ENCODE results near the gene EPHA2. TPM values are rescaled to one million over a fixed set of nuclear protein-coding genes. Genes with fewer than 3 reads are reported as not detected.

EPHA2 gene
- total and polyA plus RNA-seq, 2 donors (not counting 3 experiments of a cell fraction or from before 2014, with no cell fraction given), result 141 to 147 TPM

DNA sequence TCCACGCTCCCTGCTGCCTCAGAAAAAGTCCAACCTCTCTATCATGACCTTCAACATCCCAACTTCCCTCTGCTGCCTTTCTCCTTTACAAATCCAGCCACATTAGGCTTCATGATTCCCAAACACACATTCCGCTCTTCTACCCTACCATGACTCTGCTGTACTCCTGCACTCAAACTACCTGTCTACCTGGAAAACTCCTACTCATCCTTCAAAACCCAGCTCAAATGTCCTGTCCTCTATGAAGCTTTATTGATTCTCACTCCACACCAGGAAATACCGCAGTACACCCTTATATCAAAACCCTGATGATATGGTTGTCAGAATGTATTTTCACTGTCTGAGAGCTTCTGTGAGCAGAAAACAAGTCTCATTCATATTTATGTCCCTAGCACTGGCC, 47.7 kb upstream of the EPHA2 start:
- H3K9me1 ChIP-seq (replicated peaks; ENCODE audit: control insufficient read depth, extremely low read depth, insufficient read depth, low read length), result no peaks in the 10 kb centered on the region
- H3K4me1 ChIP-seq (ENCODE audit: control insufficient read depth, extremely low read depth, insufficient read depth, low read length), result peaks cover 9% of the 10 kb centered on the region
- intact Hi-C loops (cut with micrococcal nuclease) (loop anchor here (10.0 kb wide), 1 partner anchor 241 kb away; the partner anchor contains the start of gene NECAP2), dilution Hi-C loops (cut with MboI; ENCODE audit: extremely low pct_ligation_motif_present, low sequenced_read_pairs) (no loop called here)
- H3K27me3 ChIP-seq (ENCODE audit: control insufficient read depth in 2 of 2, insufficient read depth in 2 of 2, low read length in 2 of 2), result no peaks in the 10 kb centered on the region
- no peak for FAIRE-seq
- no peak for DNase-seq (ENCODE audit: low read depth, low spot score)
- H3K27ac ChIP-seq (ENCODE audit: insufficient read depth, low read depth, low read length), result no peak overlapping the region
- no peaks in the 10 kb centered on the region for H4K20me1 ChIP-seq (replicated peaks; ENCODE audit: control insufficient read depth, extremely low read depth, insufficient read depth, low read length)
- H3K36me3 ChIP-seq (ENCODE audit: control insufficient read depth in 2 of 2, extremely low read depth in 1 of 2, insufficient read depth in 2 of 2, low read length in 2 of 2), result no peaks in the 10 kb centered on the region
- H3K9me3 ChIP-seq (replicated peaks; ENCODE audit: control insufficient read depth, insufficient read depth, low read length), result no peaks in the 10 kb centered on the region
- no peak overlapping the region for H2AFZ ChIP-seq (ENCODE audit: low read depth, low read length)
- no peak overlapping the region for H3K4me3 ChIP-seq (replicated peaks in 1 of 3; ENCODE audit: insufficient read depth in 1 of 3, low read depth in 1 of 3, low read length in 3 of 3)
- ChIA-PET POLR2A (no interaction called here), CTCF (interaction anchor here (0.7 to 3.5 kb wide), 5 partner anchors 14 to 160 kb away, joined by 3 to 29 read pairs (median 9); no protein-coding TSS in a partner anchor)
- H3K4me2 ChIP-seq (ENCODE audit: insufficient read depth, low read length), result no peak overlapping the region
- H3K9ac ChIP-seq (replicated peaks; ENCODE audit: extremely low read depth, insufficient read depth, low read length), result no peak overlapping the region
- no TSS peak for BruUV-seq (replicated peaks)
- TF ChIP-seq FOS (IDR thresholded peaks at IDR 0.05; ENCODE audit: borderline replicate concordance, insufficient read depth, low read length) (no peak), POLR2AphosphoS5 (IDR thresholded peaks at IDR 0.05; ENCODE audit: insufficient read depth, low read depth, low read length) (no peak), JUN (IDR thresholded peaks at IDR 0.05; ENCODE audit: borderline replicate concordance, insufficient read depth, insufficient read length, low read depth) (no peak)
- no peaks in the 10 kb centered on the region for H3K79me2 ChIP-seq (ENCODE audit: control insufficient read depth, insufficient read depth, low read length)

- Histone ChIP-seq H3K27ac (ENCODE audit: insufficient read depth, low read depth, low read length) (no peak overlapping the region), H3K9me3 (replicated peaks; ENCODE audit: control insufficient read depth, insufficient read depth, low read length) (no peaks in the 10 kb centered on the region), H3K4me1 (ENCODE audit: control insufficient read depth, extremely low read depth, insufficient read depth, low read length) (peaks cover 9% of the 10 kb centered on the region), H3K9ac (replicated peaks; ENCODE audit: extremely low read depth, insufficient read depth, low read length) (no peak overlapping the region), H3K4me3 (replicated peaks in 1 of 3; ENCODE audit: insufficient read depth in 1 of 3, low read depth in 1 of 3, low read length in 3 of 3) (no peak overlapping the region), H4K20me1 (replicated peaks; ENCODE audit: control insufficient read depth, extremely low read depth, insufficient read depth, low read length) (no peaks in the 10 kb centered on the region), H2AFZ (ENCODE audit: low read depth, low read length) (no peak overlapping the region), H3K27me3 (ENCODE audit: control insufficient read depth in 2 of 2, insufficient read depth in 2 of 2, low read length in 2 of 2) (no peaks in the 10 kb centered on the region), H3K79me2 (ENCODE audit: control insufficient read depth, insufficient read depth, low read length) (no peaks in the 10 kb centered on the region), H3K36me3 (ENCODE audit: control insufficient read depth in 2 of 2, extremely low read depth in 1 of 2, insufficient read depth in 2 of 2, low read length in 2 of 2) (no peaks in the 10 kb centered on the region), H3K4me2 (ENCODE audit: insufficient read depth, low read length) (no peak overlapping the region), H3K9me1 (replicated peaks; ENCODE audit: control insufficient read depth, extremely low read depth, insufficient read depth, low read length) (no peaks in the 10 kb centered on the region)
- ChIA-PET POLR2A (no interaction called here), CTCF (interaction anchor here (0.7 to 3.5 kb wide), 2 partner anchors 16 to 161 kb away, joined by 3 to 29 read pairs; no protein-coding TSS in a partner anchor)
- FAIRE-seq, result no peak
- no peak for DNase-seq (ENCODE audit: low read depth, low spot score)
- BruUV-seq (replicated peaks), result no TSS peak
- no peak for TF ChIP-seq EZH2 (IDR thresholded peaks at IDR 0.05; ENCODE audit: borderline replicate concordance, low read depth, low read length, severe bottlenecking)
- TF ChIP-seq, protein P1, sequence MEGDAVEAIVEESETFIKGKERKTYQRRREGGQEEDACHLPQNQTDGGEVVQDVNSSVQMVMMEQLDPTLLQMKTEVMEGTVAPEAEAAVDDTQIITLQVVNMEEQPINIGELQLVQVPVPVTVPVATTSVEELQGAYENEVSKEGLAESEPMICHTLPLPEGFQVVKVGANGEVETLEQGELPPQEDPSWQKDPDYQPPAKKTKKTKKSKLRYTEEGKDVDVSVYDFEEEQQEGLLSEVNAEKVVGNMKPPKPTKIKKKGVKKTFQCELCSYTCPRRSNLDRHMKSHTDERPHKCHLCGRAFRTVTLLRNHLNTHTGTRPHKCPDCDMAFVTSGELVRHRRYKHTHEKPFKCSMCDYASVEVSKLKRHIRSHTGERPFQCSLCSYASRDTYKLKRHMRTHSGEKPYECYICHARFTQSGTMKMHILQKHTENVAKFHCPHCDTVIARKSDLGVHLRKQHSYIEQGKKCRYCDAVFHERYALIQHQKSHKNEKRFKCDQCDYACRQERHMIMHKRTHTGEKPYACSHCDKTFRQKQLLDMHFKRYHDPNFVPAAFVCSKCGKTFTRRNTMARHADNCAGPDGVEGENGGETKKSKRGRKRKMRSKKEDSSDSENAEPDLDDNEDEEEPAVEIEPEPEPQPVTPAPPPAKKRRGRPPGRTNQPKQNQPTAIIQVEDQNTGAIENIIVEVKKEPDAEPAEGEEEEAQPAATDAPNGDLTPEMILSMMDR (IDR thresholded peaks at IDR 0.05; ENCODE audit: extremely low read depth in 1 of 2, insufficient read depth in 1 of 2, low read depth in 1 of 2, low read length in 2 of 2), result no peak
- no peak for TF ChIP-seq FOS (IDR thresholded peaks at IDR 0.05; ENCODE audit: borderline replicate concordance, insufficient read depth, low read length)
- no peak for TF ChIP-seq MAX (IDR thresholded peaks at IDR 0.05; ENCODE audit: insufficient read depth, insufficient read length)
- TF ChIP-seq POLR2A (IDR thresholded peaks at IDR 0.05; ENCODE audit: low read depth, low read length), result no peak
- TF ChIP-seq POLR2AphosphoS5 (IDR thresholded peaks at IDR 0.05; ENCODE audit: insufficient read depth, low read depth, low read length), result no peak
- TF ChIP-seq GATA2 (IDR thresholded peaks at IDR 0.05; ENCODE audit: insufficient read depth, insufficient read length, low read depth, low read length), result no peak
- no peak for TF ChIP-seq JUN (IDR thresholded peaks at IDR 0.05; ENCODE audit: borderline replicate concordance, insufficient read depth, insufficient read length, low read depth)
- TF ChIP-seq MYC (IDR thresholded peaks at IDR 0.05; ENCODE audit: low read depth, low read length), result no peak
- dilution Hi-C loops (cut with MboI; ENCODE audit: extremely low pct_ligation_motif_present, low sequenced_read_pairs), result no loop called here
- intact Hi-C loops (cut with micrococcal nuclease), result loop anchor here (10.0 kb wide), 1 partner anchor 242 kb away; the partner anchor contains the start of gene NECAP2
Observed at GRCh38 chr1:16202281-16203210, 46.7 kb upstream of the EPHA2 start.

All from endothelial cell of umbilical vein (primary cell).